GM12878 (cell line): ENCODE results near the gene IFNB1. TPM values are rescaled to one million over a fixed set of nuclear protein-coding genes. Genes with fewer than 3 reads are reported as not detected.

Experiments used
- ATAC-seq: fragments of 200-7000 bp; cut with Tn5 transposase; 3 replicates; pipeline ENCODE4 v1.9.1; 2020; ENCODE audit warnings: mild to moderate bottlenecking, moderate library complexity
- BruUV-seq: library from RNA; stranded (reverse); fragments of 400-500 nt; replicated peaks from 2 replicates; lab custom pipeline; 2021; lab: Mats Ljungman, UMichigan
- CTCF ChIA-PET: fragments of 300-600 bp; sonication (Branson Sonifier 250); formaldehyde crosslinking; extraction: SDS; loops from one replicate; lab custom pipeline; 2021; ENCODE audit warnings: inconsistent platforms; lab: Yijun Ruan, JAX
- POLR2A ChIA-PET: fragments of 350-600 bp; formaldehyde crosslinking; extraction: SDS; loops from one replicate; lab custom pipeline; 2021; ENCODE audit warnings: inconsistent platforms; lab: Charles Lee
- RAD21 ChIA-PET: fragments of 300-600 bp; sonication (Branson Sonifier 250); formaldehyde crosslinking; loops from one replicate; lab custom pipeline; 2023; ENCODE audit warnings: antibody characterized with exemption; ENCODE audit not compliant: unreplicated experiment; lab: Charles Lee
- SMC1A ChIA-PET: fragments of 300-600 bp; sonication (Branson Sonifier 250); formaldehyde crosslinking; loops from one replicate; lab custom pipeline; 2023; ENCODE audit not compliant: unreplicated experiment, uncharacterized antibody; lab: Charles Lee
- DNase-seq: peaks from one replicate; pipeline ENCODE4 v3.0.0-alpha.2; 2011; ENCODE audit warnings: low read depth, low spot score
- FAIRE-seq: peaks from 3 replicates; lab custom pipeline; 2011; peaks lifted over from hg19 to GRCh38; lab: Jason Lieb, UNC
- H2AFZ ChIP-seq: 2 replicates; pipeline ENCODE4 v1.6.0; 2011; ENCODE audit warnings: low read depth, low read length, control low read depth; ENCODE audit not compliant: control insufficient read depth
- H3K27ac ChIP-seq: 2 replicates; pipeline ENCODE4 v1.5.1; 2011; ENCODE audit warnings: control low read depth; ENCODE audit not compliant: control insufficient read depth, insufficient read depth
- H3K27me3 ChIP-seq, 2 experiments: replicated peaks in 1 of 2; 2 replicates each; pipeline versions ENCODE4 v1.6.0 to v1.6.1; 2011; ENCODE audit warnings: low read length in 1 of 2; ENCODE audit not compliant: control insufficient read depth in 2 of 2, insufficient read depth in 2 of 2
- H3K36me3 ChIP-seq, 2 experiments: 2 replicates each; pipeline ENCODE4 v1.5.1; 2011; ENCODE audit warnings: low read length in 1 of 2; ENCODE audit not compliant: control insufficient read depth in 2 of 2, insufficient read depth in 2 of 2
- H3K4me1 ChIP-seq: 2 replicates; pipeline ENCODE4 v1.6.1; 2011; ENCODE audit warnings: mild to moderate bottlenecking, low read length, moderate library complexity, mixed read lengths; ENCODE audit not compliant: control insufficient read depth, insufficient read depth
- H3K4me2 ChIP-seq: 2 replicates; pipeline ENCODE4 v1.6.0; 2011; ENCODE audit warnings: control low read depth; ENCODE audit not compliant: control insufficient read depth, insufficient read depth
- H3K4me3 ChIP-seq: fragments of 200-600 bp; sonication (generic); 2 replicates; pipeline ENCODE4 v1.5.1; 2016
- H3K79me2 ChIP-seq: 2 replicates; pipeline ENCODE4 v1.6.0; 2011; ENCODE audit warnings: low read length; ENCODE audit not compliant: control insufficient read depth, insufficient read depth
- H3K9ac ChIP-seq: 2 replicates; pipeline ENCODE4 v1.8.0; 2011; ENCODE audit warnings: low read length, control low read depth, mixed read lengths; ENCODE audit not compliant: control insufficient read depth, insufficient read depth
- H3K9me3 ChIP-seq: replicated peaks from 3 replicates; pipeline ENCODE4 v1.5.1; 2011; ENCODE audit warnings: mild to moderate bottlenecking, low read length; ENCODE audit not compliant: control insufficient read depth, insufficient read depth
- H4K20me1 ChIP-seq: 2 replicates; pipeline ENCODE4 v1.6.0; 2011; ENCODE audit not compliant: control insufficient read depth, insufficient read depth
- ATF2 ChIP-seq: IDR thresholded peaks from 2 replicates; pipeline ENCODE4 v1.6.1; 2012; ENCODE audit warnings: low read length, inconsistent platforms
- ATF7 ChIP-seq: fragments of 450-650 bp; IDR thresholded peaks from 2 replicates; pipeline ENCODE4 v1.6.1; 2016; ENCODE audit warnings: low read depth, mild to moderate bottlenecking
- ETV6 ChIP-seq, 2 experiments: fragments of 450-650 bp in 1 of 2; IDR thresholded peaks in 1 of 2; conservative IDR thresholded peaks in 1 of 2; 2 replicates each; pipeline ENCODE4 v1.6.1; 2014; ENCODE audit warnings: antibody characterized with exemption in 1 of 2, borderline replicate concordance in 1 of 2, low read depth in 1 of 2, mild to moderate bottlenecking in 1 of 2, moderate library complexity in 1 of 2
- SP1 ChIP-seq: IDR thresholded peaks from one replicate; pipeline ENCODE4 v1.6.1; 2011; ENCODE audit warnings: low read depth, low read length
- SPI1 ChIP-seq: IDR thresholded peaks from 2 replicates; pipeline ENCODE4 v1.6.1; 2011; ENCODE audit warnings: low read depth, mild to moderate bottlenecking, low read length, moderate library complexity, borderline replicate concordance; ENCODE audit not compliant: insufficient read depth
- SRF ChIP-seq, 2 experiments: IDR thresholded peaks; 2 replicates each; pipeline ENCODE4 v1.6.1; 2011; ENCODE audit warnings: low read depth in 2 of 2, low read length in 2 of 2, mild to moderate bottlenecking in 1 of 2, moderate library complexity in 1 of 2
- TAF1 ChIP-seq: IDR thresholded peaks from 2 replicates; pipeline ENCODE4 v1.6.1; 2011; ENCODE audit warnings: mild to moderate bottlenecking, low read depth, low read length, borderline replicate concordance
- TARDBP ChIP-seq: IDR thresholded peaks from 2 replicates; pipeline ENCODE4 v1.6.1; 2016; ENCODE audit warnings: borderline replicate concordance
- WGBS: methylation state at CpG from one replicate; pipeline ENCODE4 v1.1.6; 2016; ENCODE audit warnings: low lambda C conversion rate; ENCODE audit not compliant: insufficient replicate concordance, insufficient coverage; ENCODE audit errors: missing lambda C conversion rate; 5-methylcytosine and 5-hydroxymethylcytosine counted together
- in situ Hi-C: fragments of 300-500 bp; cut with MboI; formaldehyde crosslinking; loops from 9 replicates; pipeline ENCODE4 v1.14.3; 2018; ENCODE audit warnings: mixed read lengths
- intact Hi-C: fragments of 100-400 bp; cut with micrococcal nuclease; formaldehyde crosslinking; loops from one replicate; pipeline ENCODE4 v1.14.2; 2022; ENCODE audit not compliant: unreplicated experiment
- polyA plus RNA-seq, 11 experiments: library from polyadenylated mRNA; depleted of rRNA in 4 of 11; unstranded in 6 of 11; stranded (reverse) in 5 of 11; fragments of >200 nt; fragmentation: Nextera tagmentation in 4 of 11; fragmentation: Illumina TruSeq in 1 of 11; extraction: Ambion mirVana in 4 of 11; extraction: Trizol in 1 of 11; gene quantifications; 1 replicate in 1 of 11; 2 replicates in 10 of 11; pipeline versions ENCODE4 v1.2.1 to v1.2.3, GENCODE V29; 2011 to 2016; ENCODE audit warnings: inconsistent platforms in 2 of 11, missing spikeins in 2 of 11, low read depth in 1 of 11
- total RNA-seq, 4 experiments: library from RNA; depleted of rRNA in 3 of 4; stranded (reverse); fragments of >200 nt in 3 of 4; fragmentation: Illumina TruSeq in 1 of 4; extraction: Trizol in 1 of 4; gene quantifications; 2 replicates each; pipeline versions ENCODE4 v1.2.1 to v1.2.3, GENCODE V29; 2013 to 2021
- TF ChIP-seq, protein P1 (sequence below): fragments of 450-650 bp; IDR thresholded peaks from 2 replicates; pipeline ENCODE4 v1.6.1; 2016; ENCODE audit warnings: mild to moderate bottlenecking
- TF ChIP-seq, protein P2 (sequence below): fragments of 450-650 bp; IDR thresholded peaks from 2 replicates; pipeline ENCODE4 v1.6.1; 2017; ENCODE audit warnings: mild to moderate bottlenecking, moderate library complexity
- TF ChIP-seq, protein P3 (sequence below): fragments of 450-650 bp; IDR thresholded peaks from 2 replicates; pipeline ENCODE4 v1.6.1; 2017; ENCODE audit warnings: antibody characterized with exemption, mild to moderate bottlenecking, moderate library complexity

Gene IFNB1
- total and polyA plus RNA-seq, 10 of the 15 experiments (the other 5 are each of a cell fraction or from before 2014, with no cell fraction given): 0.18 TPM; not detected in 9

- no peak for FAIRE-seq
- peak; percentile 18 for ATAC-seq
- no peak overlapping the region for H3K9ac ChIP-seq
- POLR2A ChIA-PET: no interaction called here
- CTCF ChIA-PET: interaction anchor here (0.9 to 2.2 kb wide), 3 partner anchors 14 to 473 kb away, joined by 4 to 5 read pairs (median 4); no protein-coding TSS in a partner anchor
- no peak overlapping the region for H3K4me3 ChIP-seq
- RAD21 ChIA-PET: interaction anchor here (1.8 kb wide), 1 partner anchor 156 kb away, joined by 5 read pairs; no protein-coding TSS in a partner anchor
- WGBS: 26% methylated on average over 2 of the region's 2 CpGs
- no peaks in the 10 kb centered on the region for H3K79me2 ChIP-seq
- no peak overlapping the region for H3K4me2 ChIP-seq
- intact Hi-C loops: no loop called here
- H3K36me3 ChIP-seq: no peaks in the 10 kb centered on the region
- in situ Hi-C loops: no loop called here
- no peaks in the 10 kb centered on the region; the same call in 2 of the 3 replicates for H3K9me3 ChIP-seq
- no TSS peak for BruUV-seq
- no peaks in the 10 kb centered on the region for H3K27me3 ChIP-seq
- TF ChIP-seq, protein P1, sequence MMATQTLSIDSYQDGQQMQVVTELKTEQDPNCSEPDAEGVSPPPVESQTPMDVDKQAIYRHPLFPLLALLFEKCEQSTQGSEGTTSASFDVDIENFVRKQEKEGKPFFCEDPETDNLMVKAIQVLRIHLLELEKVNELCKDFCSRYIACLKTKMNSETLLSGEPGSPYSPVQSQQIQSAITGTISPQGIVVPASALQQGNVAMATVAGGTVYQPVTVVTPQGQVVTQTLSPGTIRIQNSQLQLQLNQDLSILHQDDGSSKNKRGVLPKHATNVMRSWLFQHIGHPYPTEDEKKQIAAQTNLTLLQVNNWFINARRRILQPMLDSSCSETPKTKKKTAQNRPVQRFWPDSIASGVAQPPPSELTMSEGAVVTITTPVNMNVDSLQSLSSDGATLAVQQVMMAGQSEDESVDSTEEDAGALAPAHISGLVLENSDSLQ: no peak
- TF ChIP-seq SRF (IDR thresholded peaks at IDR 0.05; ENCODE audit: low read depth in 2 of 2, low read length in 2 of 2) (no peak), SP1 (no peak), ATF2 (no peak), ETV6 (conservative IDR thresholded peaks at IDR 0.05 in 1 of 2, IDR thresholded peaks at IDR 0.05 in 1 of 2; ENCODE audit: borderline replicate concordance in 1 of 2, low read depth in 1 of 2) (no peak), TARDBP (no peak), TAF1 (no peak), SPI1 (peak; percentile 55; the same call in 1 of the 2 replicates), ATF7 (peak; percentile 45; the same call in 1 of the 2 replicates)
- TF ChIP-seq, protein P2, sequence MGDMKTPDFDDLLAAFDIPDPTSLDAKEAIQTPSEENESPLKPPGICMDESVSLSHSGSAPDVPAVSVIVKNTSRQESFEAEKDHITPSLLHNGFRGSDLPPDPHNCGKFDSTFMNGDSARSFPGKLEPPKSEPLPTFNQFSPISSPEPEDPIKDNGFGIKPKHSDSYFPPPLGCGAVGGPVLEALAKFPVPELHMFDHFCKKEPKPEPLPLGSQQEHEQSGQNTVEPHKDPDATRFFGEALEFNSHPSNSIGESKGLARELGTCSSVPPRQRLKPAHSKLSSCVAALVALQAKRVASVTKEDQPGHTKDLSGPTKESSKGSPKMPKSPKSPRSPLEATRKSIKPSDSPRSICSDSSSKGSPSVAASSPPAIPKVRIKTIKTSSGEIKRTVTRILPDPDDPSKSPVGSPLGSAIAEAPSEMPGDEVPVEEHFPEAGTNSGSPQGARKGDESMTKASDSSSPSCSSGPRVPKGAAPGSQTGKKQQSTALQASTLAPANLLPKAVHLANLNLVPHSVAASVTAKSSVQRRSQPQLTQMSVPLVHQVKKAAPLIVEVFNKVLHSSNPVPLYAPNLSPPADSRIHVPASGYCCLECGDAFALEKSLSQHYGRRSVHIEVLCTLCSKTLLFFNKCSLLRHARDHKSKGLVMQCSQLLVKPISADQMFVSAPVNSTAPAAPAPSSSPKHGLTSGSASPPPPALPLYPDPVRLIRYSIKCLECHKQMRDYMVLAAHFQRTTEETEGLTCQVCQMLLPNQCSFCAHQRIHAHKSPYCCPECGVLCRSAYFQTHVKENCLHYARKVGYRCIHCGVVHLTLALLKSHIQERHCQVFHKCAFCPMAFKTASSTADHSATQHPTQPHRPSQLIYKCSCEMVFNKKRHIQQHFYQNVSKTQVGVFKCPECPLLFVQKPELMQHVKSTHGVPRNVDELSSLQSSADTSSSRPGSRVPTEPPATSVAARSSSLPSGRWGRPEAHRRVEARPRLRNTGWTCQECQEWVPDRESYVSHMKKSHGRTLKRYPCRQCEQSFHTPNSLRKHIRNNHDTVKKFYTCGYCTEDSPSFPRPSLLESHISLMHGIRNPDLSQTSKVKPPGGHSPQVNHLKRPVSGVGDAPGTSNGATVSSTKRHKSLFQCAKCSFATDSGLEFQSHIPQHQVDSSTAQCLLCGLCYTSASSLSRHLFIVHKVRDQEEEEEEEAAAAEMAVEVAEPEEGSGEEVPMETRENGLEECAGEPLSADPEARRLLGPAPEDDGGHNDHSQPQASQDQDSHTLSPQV: no peak
- TF ChIP-seq, protein P3, sequence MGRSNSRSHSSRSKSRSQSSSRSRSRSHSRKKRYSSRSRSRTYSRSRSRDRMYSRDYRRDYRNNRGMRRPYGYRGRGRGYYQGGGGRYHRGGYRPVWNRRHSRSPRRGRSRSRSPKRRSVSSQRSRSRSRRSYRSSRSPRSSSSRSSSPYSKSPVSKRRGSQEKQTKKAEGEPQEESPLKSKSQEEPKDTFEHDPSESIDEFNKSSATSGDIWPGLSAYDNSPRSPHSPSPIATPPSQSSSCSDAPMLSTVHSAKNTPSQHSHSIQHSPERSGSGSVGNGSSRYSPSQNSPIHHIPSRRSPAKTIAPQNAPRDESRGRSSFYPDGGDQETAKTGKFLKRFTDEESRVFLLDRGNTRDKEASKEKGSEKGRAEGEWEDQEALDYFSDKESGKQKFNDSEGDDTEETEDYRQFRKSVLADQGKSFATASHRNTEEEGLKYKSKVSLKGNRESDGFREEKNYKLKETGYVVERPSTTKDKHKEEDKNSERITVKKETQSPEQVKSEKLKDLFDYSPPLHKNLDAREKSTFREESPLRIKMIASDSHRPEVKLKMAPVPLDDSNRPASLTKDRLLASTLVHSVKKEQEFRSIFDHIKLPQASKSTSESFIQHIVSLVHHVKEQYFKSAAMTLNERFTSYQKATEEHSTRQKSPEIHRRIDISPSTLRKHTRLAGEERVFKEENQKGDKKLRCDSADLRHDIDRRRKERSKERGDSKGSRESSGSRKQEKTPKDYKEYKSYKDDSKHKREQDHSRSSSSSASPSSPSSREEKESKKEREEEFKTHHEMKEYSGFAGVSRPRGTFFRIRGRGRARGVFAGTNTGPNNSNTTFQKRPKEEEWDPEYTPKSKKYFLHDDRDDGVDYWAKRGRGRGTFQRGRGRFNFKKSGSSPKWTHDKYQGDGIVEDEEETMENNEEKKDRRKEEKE: no peak
- H3K4me1 ChIP-seq: peaks cover 6% of the 10 kb centered on the region
- SMC1A ChIA-PET: interaction anchor here (0.6 to 2.9 kb wide), 3 partner anchors 14 to 474 kb away, joined by 3 to 10 read pairs (median 9); partner anchors contain the start of gene IFNB1
- no peak for DNase-seq
- no peaks in the 10 kb centered on the region for H4K20me1 ChIP-seq
- H3K27ac ChIP-seq: no peak overlapping the region
- H2AFZ ChIP-seq: no peak overlapping the region
Observed at GRCh38 chr9:21097817-21098216, 20.1 kb upstream of the IFNB1 start.
